ENCODE measurements around the gene PHYH.
"Not testable (repeated sequence)": the region's sequence is repeated elsewhere in the genome, so short reads cannot be mapped to it uniquely, and the experiment has no call there.

The PHYH gene

DNA sequence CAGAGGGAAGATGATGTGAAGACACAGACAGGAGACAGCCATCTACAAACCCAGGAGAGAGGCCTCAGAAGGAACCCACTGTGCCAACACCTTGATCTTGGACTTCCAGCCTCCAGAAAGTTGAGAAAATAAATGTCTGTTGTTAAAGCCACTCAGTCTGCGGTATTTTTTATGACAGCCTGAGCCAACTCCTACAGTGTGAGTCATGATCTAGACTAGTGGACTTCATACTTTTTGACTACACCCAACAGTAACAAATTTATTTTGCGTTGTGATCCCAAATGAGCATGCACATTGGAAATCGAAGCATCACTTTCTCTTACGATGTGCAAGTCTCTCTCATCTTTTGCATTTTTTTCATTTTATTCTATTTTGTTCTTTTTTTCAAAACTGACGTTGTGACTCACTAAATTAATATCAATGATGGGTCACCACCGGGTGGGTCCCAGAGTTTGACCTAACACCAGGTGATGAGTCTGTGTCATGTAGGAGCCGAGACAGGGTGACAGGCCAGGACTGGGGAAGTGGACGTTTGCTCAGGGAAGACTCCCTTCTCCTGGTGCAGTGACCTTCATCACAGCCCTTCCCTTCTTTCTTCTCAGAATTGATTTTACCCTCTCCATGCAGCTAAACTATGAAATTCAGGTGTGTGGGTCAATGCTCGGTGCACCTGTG, 28.9 kb downstream of the PHYH start:
- no peak for DNase-seq

DNA sequence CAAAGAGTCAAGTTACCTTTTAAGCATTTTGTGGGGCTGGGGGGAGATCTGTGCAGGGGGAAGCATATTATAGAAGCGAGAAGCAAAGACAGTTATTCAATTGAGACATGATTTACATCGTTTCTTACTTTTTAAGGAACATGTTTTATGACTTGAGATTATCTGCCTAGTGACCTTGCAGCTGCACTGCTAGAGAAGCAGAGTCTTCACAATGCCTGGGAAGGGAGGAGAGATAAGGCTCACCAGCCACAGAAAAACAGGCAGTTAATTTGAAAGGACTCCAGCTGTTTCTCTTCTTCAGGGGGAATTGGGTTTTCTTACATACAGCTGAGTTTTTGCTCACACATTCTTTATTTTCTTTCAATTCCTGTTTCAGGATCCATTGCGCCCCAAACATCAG, 31.0 kb downstream of the PHYH start:
- DNase-seq: no peak

DNA sequence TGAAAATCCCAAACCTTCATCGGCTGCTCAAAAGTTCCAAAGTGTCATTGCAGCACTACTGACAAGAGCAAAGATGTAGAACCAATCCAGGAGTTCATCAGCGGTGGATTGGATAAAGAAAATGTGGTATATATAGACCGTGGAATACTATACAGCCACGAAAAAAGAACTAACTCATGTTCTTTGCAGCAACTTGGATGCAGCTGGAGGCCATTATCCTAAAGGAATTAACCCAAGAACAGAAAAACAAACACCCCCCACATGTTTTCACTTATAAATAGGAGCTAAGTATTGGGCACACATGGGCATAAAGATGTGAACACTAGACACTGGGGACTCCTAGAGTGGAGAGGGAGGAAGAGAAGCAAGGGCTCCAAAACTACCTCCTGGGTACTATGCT, 31.6 kb downstream of the PHYH start:
- no peak for DNase-seq

DNA sequence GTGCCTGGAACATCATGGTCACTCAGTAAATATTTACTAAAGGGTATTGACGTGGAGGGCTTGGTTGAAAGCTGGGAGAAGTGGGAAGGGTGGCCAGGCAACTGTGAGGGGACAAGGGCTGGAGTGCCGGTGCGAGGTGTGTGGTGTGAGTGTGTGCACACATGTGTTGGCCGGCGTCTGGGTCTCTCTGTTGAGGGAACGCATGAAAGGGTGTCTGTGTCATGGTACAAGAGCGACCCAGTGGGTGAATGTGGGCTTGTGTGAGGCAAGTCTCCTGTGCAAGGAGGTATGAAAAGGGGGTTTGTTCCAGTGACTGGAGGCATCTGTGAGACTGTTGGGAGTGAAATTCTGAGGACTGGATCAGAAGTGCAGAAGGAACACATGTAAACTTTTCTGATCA, 36.3 kb downstream of the PHYH start:
- DNase-seq: no peak

GRCh38 chr10:13262433-13262832, 37.4 kb downstream of the PHYH start:
- no peak for DNase-seq

DNA sequence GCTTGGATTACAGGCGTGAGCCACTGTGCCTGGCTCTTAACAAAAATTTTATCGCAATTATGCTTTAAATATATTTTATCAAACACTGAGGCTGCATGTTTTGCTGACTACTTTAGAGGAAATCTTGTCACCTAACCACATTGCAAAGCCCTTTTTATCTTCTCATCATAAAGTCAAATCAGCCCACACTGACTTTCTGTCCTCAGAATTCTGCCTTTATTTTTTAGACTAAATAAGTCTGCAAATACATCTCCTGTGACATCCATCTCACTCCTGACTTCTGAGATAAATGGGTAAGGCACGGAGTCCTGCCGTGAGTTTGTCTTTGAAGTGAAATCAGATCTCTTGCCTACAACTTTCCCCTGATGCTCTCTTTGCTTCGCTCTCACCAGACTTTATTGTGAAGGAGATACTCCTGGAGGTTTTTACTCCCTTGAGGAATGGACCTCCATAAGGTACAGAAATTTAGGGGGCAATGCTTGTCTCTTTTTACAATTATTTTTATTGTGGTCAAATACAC, 42.2 kb downstream of the PHYH start:
- no peak for DNase-seq

GRCh38 chr10:13256627-13257026, 43.2 kb downstream of the PHYH start:
- no peak for DNase-seq

DNA sequence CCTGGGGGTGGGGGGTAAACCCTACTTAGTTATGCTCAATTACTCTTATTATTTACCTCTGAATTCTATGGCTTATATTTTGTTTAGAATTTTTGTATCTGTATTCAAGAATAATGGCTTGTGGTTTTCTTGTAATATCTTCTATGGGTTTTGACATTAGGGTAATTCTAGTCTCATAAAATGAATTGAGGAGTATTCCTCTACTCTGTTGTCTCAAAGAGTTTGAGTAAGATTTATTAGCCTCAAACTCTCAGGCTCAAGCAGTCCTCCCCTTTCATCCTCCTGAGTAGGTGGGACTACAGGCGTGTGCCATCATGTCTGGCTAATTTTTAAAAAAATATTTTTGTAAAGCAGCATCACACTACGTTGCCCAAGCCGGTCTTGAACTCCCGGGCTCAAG, 46.1 kb downstream of the PHYH start:
- DNase-seq: no peak

GRCh38 chr10:13247784-13248183, 52.1 kb downstream of the PHYH start:
- DNase-seq: no peak

DNA sequence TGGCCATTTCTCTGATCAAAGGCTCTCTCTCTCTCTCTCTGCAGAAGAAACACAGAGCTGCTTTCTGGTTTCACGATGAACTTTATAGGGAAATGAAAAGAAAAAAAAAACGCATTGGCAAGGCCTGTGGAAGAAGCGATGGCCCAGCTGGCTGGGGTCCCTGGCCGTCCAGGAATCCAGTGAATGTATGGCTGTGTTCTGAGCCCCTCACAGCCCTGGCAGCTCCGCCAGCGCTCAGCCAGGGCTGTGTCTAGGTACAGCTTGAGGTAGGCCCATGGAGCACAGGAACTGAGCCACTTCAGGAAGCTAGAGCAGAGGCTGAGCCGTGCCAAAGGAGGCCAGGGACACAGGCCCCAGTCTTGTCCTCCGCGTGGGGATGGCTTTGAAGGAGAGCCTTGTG, 52.6 kb downstream of the PHYH start:
- DNase-seq: no peak

- not testable (repeated sequence) for DNase-seq
Measured at GRCh38 chr10:13242260-13242659, 57.6 kb downstream of the PHYH start.

- no peak for DNase-seq
Measured at GRCh38 chr10:13241613-13242012, 58.3 kb downstream of the PHYH start.

GRCh38 chr10:13239923-13240322, 59.9 kb downstream of the PHYH start:
- DNase-seq: no peak

GRCh38 chr10:13238271-13239077, 61.4 kb downstream of the PHYH start:
- no peak for DNase-seq

GRCh38 chr10:13236638-13237037, 63.2 kb downstream of the PHYH start:
- no peak for DNase-seq

- DNase-seq: not testable (repeated sequence)
Measured at GRCh38 chr10:13234736-13235135, 65.1 kb downstream of the PHYH start.

GRCh38 chr10:13234172-13234571, 65.7 kb downstream of the PHYH start, which contains the start of gene UCMA:
Gene UCMA, minus strand, starts transcription at chr10:13234374. Its CDS starts 116 bp downstream, at chr10:13234258.
- DNase-seq: no peak

- DNase-seq: no peak
Measured at GRCh38 chr10:13233358-13233757, 66.5 kb downstream of the PHYH start.

DNA sequence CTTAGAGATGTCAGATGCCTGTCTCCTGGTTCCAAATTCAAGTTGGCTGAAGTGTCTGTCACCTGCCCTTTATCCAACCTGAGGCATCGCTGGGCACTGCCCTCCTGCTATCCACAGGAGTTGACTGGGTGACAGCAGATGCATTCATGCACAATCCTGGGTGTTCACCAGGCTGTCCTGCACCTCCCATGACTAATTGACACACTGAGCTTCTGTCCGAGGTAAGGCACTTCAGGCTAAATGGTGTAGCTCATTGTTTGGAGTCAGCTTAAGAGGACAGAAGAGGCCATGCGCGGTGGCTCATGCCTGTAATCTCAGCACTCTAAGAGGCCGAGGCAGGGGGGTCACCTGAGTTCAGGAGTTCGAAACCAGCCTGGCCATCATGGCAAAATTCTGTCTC, 68.1 kb downstream of the PHYH start:
- no peak for DNase-seq

- no peak for DNase-seq
Measured at GRCh38 chr10:13231190-13231589, 68.7 kb downstream of the PHYH start.
